Measurements from ENCODE around the gene AVPI1. TPM values are rescaled to one million over a fixed set of nuclear protein-coding genes. Genes with fewer than 3 reads are reported as not detected.

AVPI1 gene
- polyA plus RNA-seq, 3 donors: 2.0 to 11.2 (median 2.9) TPM

GRCh38 chr10:97707134-97707861 lies 20.3 kb upstream of the AVPI1 start:
- H3K27ac ChIP-seq (ENCODE audit: low read depth in 1 of 2, low read length in 2 of 2): no peak overlapping the region
- Mint-ChIP-seq H3K4me1 (peaks cover 13% of the 10 kb centered on the region), H3K27me3 (ENCODE audit: low read depth in 3 of 3) (peaks cover 3 to 17% (median 9%) of the 10 kb centered on the region in 3 donors), H3K9me3 (peaks cover 0 to 2% (median 0%) of the 10 kb centered on the region in 7 donors), H3K4me3 (no peak overlapping the region), H3K27ac (no peak overlapping the region), H3K36me3 (no peaks in the 10 kb centered on the region)
- no peaks in the 10 kb centered on the region for H3K9me3 ChIP-seq (replicated peaks in 1 of 2; ENCODE audit: control insufficient read depth in 1 of 2, insufficient read depth in 1 of 2, low read length in 2 of 2)
- no peak overlapping the region for H3K9ac ChIP-seq (ENCODE audit: insufficient read depth, low read length, poor library complexity, severe bottlenecking)
- H3K4me3 ChIP-seq (replicated peaks in 1 of 3; ENCODE audit: low read depth in 2 of 3, low read length in 3 of 3): no peak overlapping the region
- no peak for DNase-seq
- H3K4me2 ChIP-seq (replicated peaks; ENCODE audit: extremely low read depth, low read length, poor library complexity, severe bottlenecking): no peak overlapping the region
- no peak for TF ChIP-seq CTCF (IDR thresholded peaks at IDR 0.05)
- intact Hi-C loops (cut with micrococcal nuclease): no loop called here
- H3K36me3 ChIP-seq (replicated peaks in 1 of 2; ENCODE audit: control insufficient read depth in 1 of 2, insufficient read depth in 2 of 2, low read length in 2 of 2): no peaks in the 10 kb centered on the region
- WGBS (ENCODE audit: insufficient coverage): 98% methylated on average over 9 of the region's 11 CpGs
- H3K27me3 ChIP-seq (ENCODE audit: control insufficient read depth in 2 of 2, insufficient read depth in 2 of 2, low read length in 2 of 2): no peaks in the 10 kb centered on the region
- peaks cover 9% of the 10 kb centered on the region in 2 donors for H3K4me1 ChIP-seq (ENCODE audit: control insufficient read depth in 1 of 2, insufficient read depth in 2 of 2, low read length in 2 of 2)
- H4K20me1 ChIP-seq (ENCODE audit: insufficient read depth, low read length): no peaks in the 10 kb centered on the region
- H3K79me2 ChIP-seq (ENCODE audit: insufficient read depth, low read length): no peaks in the 10 kb centered on the region
- no peak overlapping the region for H2AFZ ChIP-seq (ENCODE audit: insufficient read depth, low read depth, low read length, poor library complexity, severe bottlenecking)

GRCh38 chr10:97705006-97705670 lies 18.1 kb upstream of the AVPI1 start:
- Histone ChIP-seq H3K4me2 (replicated peaks; ENCODE audit: extremely low read depth, low read length, poor library complexity, severe bottlenecking) (no peak overlapping the region), H3K79me2 (ENCODE audit: insufficient read depth, low read length) (no peaks in the 10 kb centered on the region), H3K9me3 (replicated peaks in 1 of 2; ENCODE audit: control insufficient read depth in 1 of 2, insufficient read depth in 1 of 2, low read length in 2 of 2) (no peaks in the 10 kb centered on the region), H3K36me3 (replicated peaks in 1 of 2; ENCODE audit: control insufficient read depth in 1 of 2, insufficient read depth in 2 of 2, low read length in 2 of 2) (no peaks in the 10 kb centered on the region), H3K4me1 (ENCODE audit: control insufficient read depth in 1 of 2, insufficient read depth in 2 of 2, low read length in 2 of 2) (peaks cover 0 to 4% of the 10 kb centered on the region in 2 donors), H3K9ac (ENCODE audit: insufficient read depth, low read length, poor library complexity, severe bottlenecking) (no peak overlapping the region), H3K27me3 (ENCODE audit: control insufficient read depth in 2 of 2, insufficient read depth in 2 of 2, low read length in 2 of 2) (no peaks in the 10 kb centered on the region), H3K27ac (ENCODE audit: low read depth in 1 of 2, low read length in 2 of 2) (no peak overlapping the region), H3K4me3 (replicated peaks in 1 of 3; ENCODE audit: low read depth in 2 of 3, low read length in 3 of 3) (no peak overlapping the region), H2AFZ (ENCODE audit: insufficient read depth, low read depth, low read length, poor library complexity, severe bottlenecking) (no peak overlapping the region), H4K20me1 (ENCODE audit: insufficient read depth, low read length) (no peaks in the 10 kb centered on the region)
- Mint-ChIP-seq H3K36me3 (no peaks in the 10 kb centered on the region), H3K27ac (no peak overlapping the region), H3K4me1 (peaks cover 10% of the 10 kb centered on the region), H3K27me3 (ENCODE audit: low read depth in 3 of 3) (peaks cover 3 to 17% (median 11%) of the 10 kb centered on the region in 3 donors), H3K4me3 (no peak overlapping the region), H3K9me3 (no peaks in the 10 kb centered on the region)
- DNase-seq: no peak
- no CpG with 5 or more reads among the region's 3 CpGs for WGBS (ENCODE audit: insufficient coverage)
- intact Hi-C loops (cut with micrococcal nuclease): no loop called here
- no peak for TF ChIP-seq CTCF (IDR thresholded peaks at IDR 0.05)

All from CD14-positive monocyte (primary cell).